Measurements from ENCODE around the gene SGPL1.

DNA sequence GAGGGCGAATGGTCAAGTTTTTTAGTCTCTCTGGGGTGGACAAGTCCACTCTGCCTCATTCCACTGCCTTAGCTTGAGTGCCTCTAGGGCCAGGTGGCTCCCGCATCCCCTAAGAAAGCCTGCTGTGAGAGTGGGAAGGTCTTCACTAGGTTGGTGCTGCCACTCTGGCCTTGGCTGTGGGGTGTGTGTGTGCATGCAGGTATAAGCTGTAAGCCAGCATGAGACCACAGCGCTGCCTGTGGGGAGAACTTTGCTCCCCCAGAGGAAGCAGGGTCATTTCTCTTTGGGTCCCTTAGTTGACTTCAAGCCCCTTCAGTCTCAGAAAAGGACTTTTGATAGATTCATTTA lies 98.1 kb downstream of the SGPL1 start:
- TF ChIP-seq, protein P1, sequence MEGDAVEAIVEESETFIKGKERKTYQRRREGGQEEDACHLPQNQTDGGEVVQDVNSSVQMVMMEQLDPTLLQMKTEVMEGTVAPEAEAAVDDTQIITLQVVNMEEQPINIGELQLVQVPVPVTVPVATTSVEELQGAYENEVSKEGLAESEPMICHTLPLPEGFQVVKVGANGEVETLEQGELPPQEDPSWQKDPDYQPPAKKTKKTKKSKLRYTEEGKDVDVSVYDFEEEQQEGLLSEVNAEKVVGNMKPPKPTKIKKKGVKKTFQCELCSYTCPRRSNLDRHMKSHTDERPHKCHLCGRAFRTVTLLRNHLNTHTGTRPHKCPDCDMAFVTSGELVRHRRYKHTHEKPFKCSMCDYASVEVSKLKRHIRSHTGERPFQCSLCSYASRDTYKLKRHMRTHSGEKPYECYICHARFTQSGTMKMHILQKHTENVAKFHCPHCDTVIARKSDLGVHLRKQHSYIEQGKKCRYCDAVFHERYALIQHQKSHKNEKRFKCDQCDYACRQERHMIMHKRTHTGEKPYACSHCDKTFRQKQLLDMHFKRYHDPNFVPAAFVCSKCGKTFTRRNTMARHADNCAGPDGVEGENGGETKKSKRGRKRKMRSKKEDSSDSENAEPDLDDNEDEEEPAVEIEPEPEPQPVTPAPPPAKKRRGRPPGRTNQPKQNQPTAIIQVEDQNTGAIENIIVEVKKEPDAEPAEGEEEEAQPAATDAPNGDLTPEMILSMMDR (IDR thresholded peaks at IDR 0.05; ENCODE audit: control extremely low read depth in 1 of 3, insufficient read depth in 1 of 3, low read depth in 1 of 3, low read length in 3 of 3), result no peak
- TF ChIP-seq CHD2 (IDR thresholded peaks at IDR 0.05; ENCODE audit: low read length), result no peak
- no peak for TF ChIP-seq RAD21 (IDR thresholded peaks at IDR 0.05 in 1 of 2, conservative IDR thresholded peaks at IDR 0.05 in 1 of 2; ENCODE audit: low read depth in 2 of 2, low read length in 2 of 2)
- TF ChIP-seq NRF1 (IDR thresholded peaks at IDR 0.05; ENCODE audit: low read depth, low read length), result no peak
- no peak for TF ChIP-seq TCF12 (IDR thresholded peaks at IDR 0.05; ENCODE audit: low read depth, low read length)
- TF ChIP-seq EZH2 (IDR thresholded peaks at IDR 0.05; ENCODE audit: low read depth, low read length, severe bottlenecking), result no peak
- TF ChIP-seq, protein P2, sequence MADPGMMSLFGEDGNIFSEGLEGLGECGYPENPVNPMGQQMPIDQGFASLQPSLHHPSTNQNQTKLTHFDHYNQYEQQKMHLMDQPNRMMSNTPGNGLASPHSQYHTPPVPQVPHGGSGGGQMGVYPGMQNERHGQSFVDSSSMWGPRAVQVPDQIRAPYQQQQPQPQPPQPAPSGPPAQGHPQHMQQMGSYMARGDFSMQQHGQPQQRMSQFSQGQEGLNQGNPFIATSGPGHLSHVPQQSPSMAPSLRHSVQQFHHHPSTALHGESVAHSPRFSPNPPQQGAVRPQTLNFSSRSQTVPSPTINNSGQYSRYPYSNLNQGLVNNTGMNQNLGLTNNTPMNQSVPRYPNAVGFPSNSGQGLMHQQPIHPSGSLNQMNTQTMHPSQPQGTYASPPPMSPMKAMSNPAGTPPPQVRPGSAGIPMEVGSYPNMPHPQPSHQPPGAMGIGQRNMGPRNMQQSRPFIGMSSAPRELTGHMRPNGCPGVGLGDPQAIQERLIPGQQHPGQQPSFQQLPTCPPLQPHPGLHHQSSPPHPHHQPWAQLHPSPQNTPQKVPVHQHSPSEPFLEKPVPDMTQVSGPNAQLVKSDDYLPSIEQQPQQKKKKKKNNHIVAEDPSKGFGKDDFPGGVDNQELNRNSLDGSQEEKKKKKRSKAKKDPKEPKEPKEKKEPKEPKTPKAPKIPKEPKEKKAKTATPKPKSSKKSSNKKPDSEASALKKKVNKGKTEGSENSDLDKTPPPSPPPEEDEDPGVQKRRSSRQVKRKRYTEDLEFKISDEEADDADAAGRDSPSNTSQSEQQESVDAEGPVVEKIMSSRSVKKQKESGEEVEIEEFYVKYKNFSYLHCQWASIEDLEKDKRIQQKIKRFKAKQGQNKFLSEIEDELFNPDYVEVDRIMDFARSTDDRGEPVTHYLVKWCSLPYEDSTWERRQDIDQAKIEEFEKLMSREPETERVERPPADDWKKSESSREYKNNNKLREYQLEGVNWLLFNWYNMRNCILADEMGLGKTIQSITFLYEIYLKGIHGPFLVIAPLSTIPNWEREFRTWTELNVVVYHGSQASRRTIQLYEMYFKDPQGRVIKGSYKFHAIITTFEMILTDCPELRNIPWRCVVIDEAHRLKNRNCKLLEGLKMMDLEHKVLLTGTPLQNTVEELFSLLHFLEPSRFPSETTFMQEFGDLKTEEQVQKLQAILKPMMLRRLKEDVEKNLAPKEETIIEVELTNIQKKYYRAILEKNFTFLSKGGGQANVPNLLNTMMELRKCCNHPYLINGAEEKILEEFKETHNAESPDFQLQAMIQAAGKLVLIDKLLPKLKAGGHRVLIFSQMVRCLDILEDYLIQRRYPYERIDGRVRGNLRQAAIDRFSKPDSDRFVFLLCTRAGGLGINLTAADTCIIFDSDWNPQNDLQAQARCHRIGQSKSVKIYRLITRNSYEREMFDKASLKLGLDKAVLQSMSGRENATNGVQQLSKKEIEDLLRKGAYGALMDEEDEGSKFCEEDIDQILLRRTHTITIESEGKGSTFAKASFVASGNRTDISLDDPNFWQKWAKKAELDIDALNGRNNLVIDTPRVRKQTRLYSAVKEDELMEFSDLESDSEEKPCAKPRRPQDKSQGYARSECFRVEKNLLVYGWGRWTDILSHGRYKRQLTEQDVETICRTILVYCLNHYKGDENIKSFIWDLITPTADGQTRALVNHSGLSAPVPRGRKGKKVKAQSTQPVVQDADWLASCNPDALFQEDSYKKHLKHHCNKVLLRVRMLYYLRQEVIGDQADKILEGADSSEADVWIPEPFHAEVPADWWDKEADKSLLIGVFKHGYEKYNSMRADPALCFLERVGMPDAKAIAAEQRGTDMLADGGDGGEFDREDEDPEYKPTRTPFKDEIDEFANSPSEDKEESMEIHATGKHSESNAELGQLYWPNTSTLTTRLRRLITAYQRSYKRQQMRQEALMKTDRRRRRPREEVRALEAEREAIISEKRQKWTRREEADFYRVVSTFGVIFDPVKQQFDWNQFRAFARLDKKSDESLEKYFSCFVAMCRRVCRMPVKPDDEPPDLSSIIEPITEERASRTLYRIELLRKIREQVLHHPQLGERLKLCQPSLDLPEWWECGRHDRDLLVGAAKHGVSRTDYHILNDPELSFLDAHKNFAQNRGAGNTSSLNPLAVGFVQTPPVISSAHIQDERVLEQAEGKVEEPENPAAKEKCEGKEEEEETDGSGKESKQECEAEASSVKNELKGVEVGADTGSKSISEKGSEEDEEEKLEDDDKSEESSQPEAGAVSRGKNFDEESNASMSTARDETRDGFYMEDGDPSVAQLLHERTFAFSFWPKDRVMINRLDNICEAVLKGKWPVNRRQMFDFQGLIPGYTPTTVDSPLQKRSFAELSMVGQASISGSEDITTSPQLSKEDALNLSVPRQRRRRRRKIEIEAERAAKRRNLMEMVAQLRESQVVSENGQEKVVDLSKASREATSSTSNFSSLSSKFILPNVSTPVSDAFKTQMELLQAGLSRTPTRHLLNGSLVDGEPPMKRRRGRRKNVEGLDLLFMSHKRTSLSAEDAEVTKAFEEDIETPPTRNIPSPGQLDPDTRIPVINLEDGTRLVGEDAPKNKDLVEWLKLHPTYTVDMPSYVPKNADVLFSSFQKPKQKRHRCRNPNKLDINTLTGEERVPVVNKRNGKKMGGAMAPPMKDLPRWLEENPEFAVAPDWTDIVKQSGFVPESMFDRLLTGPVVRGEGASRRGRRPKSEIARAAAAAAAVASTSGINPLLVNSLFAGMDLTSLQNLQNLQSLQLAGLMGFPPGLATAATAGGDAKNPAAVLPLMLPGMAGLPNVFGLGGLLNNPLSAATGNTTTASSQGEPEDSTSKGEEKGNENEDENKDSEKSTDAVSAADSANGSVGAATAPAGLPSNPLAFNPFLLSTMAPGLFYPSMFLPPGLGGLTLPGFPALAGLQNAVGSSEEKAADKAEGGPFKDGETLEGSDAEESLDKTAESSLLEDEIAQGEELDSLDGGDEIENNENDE (IDR thresholded peaks at IDR 0.05; ENCODE audit: insufficient replicate concordance, low read length), result no peak
- TF ChIP-seq, protein P3, sequence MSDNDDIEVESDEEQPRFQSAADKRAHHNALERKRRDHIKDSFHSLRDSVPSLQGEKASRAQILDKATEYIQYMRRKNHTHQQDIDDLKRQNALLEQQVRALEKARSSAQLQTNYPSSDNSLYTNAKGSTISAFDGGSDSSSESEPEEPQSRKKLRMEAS (IDR thresholded peaks at IDR 0.05), result no peak
- TF ChIP-seq RBBP5 (IDR thresholded peaks at IDR 0.05; ENCODE audit: borderline replicate concordance, low read depth, low read length), result no peak
- TF ChIP-seq EP300 (IDR thresholded peaks at IDR 0.05; ENCODE audit: borderline replicate concordance in 1 of 2, low read depth in 2 of 2, low read length in 2 of 2), result no peak
- TF ChIP-seq GTF2F1 (IDR thresholded peaks at IDR 0.05; ENCODE audit: borderline replicate concordance, low read depth, low read length), result no peak
